GM23338 (cell line): Measurements from ENCODE around the gene OMA1. TPM values are rescaled to one million over a fixed set of nuclear protein-coding genes. Genes with fewer than 3 reads are reported as not detected.

ENCODE experiments used
- ATAC-seq: fragments of 200-7000 bp; cut with Tn5 transposase; 3 replicates; pipeline ENCODE4 v1.9.1; 2020
- DNase-seq: peaks from one replicate; pipeline ENCODE4 v3.0.0-alpha.2; 2015; ENCODE audit warnings: low spot score
- H2AFZ ChIP-seq: fragments of 200-600 bp; sonication (generic); 2 replicates; pipeline ENCODE4 v1.8.0; 2016; ENCODE audit warnings: antibody characterized with exemption, mild to moderate bottlenecking, moderate library complexity
- H3F3A ChIP-seq: fragments of 200-600 bp; sonication (generic); replicated peaks from 2 replicates; pipeline ENCODE4 v1.8.0; 2017; ENCODE audit warnings: antibody characterized with exemption, mixed run types, low read depth
- H3K27ac ChIP-seq: fragments of 200-600 bp; sonication (generic); 2 replicates; pipeline ENCODE4 v1.6.1; 2016; ENCODE audit warnings: low read depth
- H3K27me3 ChIP-seq: fragments of 200-600 bp; sonication (generic); 2 replicates; pipeline ENCODE4 v1.8.0; 2016; ENCODE audit warnings: mild to moderate bottlenecking, mixed run types, moderate library complexity; ENCODE audit not compliant: insufficient read depth
- H3K36me3 ChIP-seq: fragments of 200-600 bp; sonication (generic); 2 replicates; pipeline ENCODE4 v1.8.0; 2016; ENCODE audit warnings: mild to moderate bottlenecking; ENCODE audit not compliant: insufficient read depth
- H3K4me1 ChIP-seq: fragments of 200-600 bp; sonication (generic); 2 replicates; pipeline ENCODE4 v1.8.0; 2016; ENCODE audit warnings: mild to moderate bottlenecking, moderate library complexity; ENCODE audit not compliant: insufficient read depth
- H3K4me2 ChIP-seq: fragments of 200-600 bp; sonication (generic); 2 replicates; pipeline ENCODE4 v1.7.1; 2017; ENCODE audit warnings: mixed run types
- H3K4me3 ChIP-seq: fragments of 200-600 bp; sonication (generic); 2 replicates; pipeline ENCODE4 v1.6.1; 2016; ENCODE audit warnings: mixed run types
- H3K79me2 ChIP-seq: fragments of 200-600 bp; sonication (generic); replicated peaks from 2 replicates; pipeline ENCODE4 v1.8.0; 2017; ENCODE audit warnings: mild to moderate bottlenecking; ENCODE audit not compliant: insufficient read depth
- H3K9me2 ChIP-seq: fragments of 200-600 bp; sonication (generic); 2 replicates; pipeline ENCODE4 v1.8.0; 2017; ENCODE audit not compliant: insufficient read depth
- H4K20me1 ChIP-seq: fragments of 200-600 bp; sonication (generic); replicated peaks from 2 replicates; pipeline ENCODE4 v1.8.0; 2017; ENCODE audit warnings: mild to moderate bottlenecking; ENCODE audit not compliant: insufficient read depth
- H3K27ac Mint-ChIP-seq: 2 replicates; pipeline ENCODE4 v1.8.0; 2020; ENCODE audit warnings: inconsistent platforms, mild to moderate bottlenecking, moderate library complexity, mixed read lengths
- H3K27me3 Mint-ChIP-seq: 3 replicates; pipeline ENCODE4 v1.8.0; 2022; ENCODE audit warnings: low read depth, mild to moderate bottlenecking, moderate library complexity, mixed read lengths, inconsistent platforms; ENCODE audit not compliant: insufficient read depth, poor library complexity
- H3K36me3 Mint-ChIP-seq: 3 replicates; pipeline ENCODE4 v1.8.0; 2021; ENCODE audit warnings: low read depth, mild to moderate bottlenecking, inconsistent platforms, moderate library complexity, mixed read lengths
- H3K4me1 Mint-ChIP-seq: 3 replicates; pipeline ENCODE4 v1.8.0; 2020; ENCODE audit warnings: mild to moderate bottlenecking, inconsistent platforms, mixed read lengths
- H3K4me3 Mint-ChIP-seq: 3 replicates; pipeline ENCODE4 v1.8.0; 2021; ENCODE audit warnings: moderate library complexity, mild to moderate bottlenecking, inconsistent platforms, mixed read lengths
- H3K9me3 Mint-ChIP-seq: 3 replicates; pipeline ENCODE4 v1.8.0; 2020; ENCODE audit warnings: moderate library complexity, mild to moderate bottlenecking, inconsistent platforms, mixed read lengths
- ETS1 ChIP-seq: IDR thresholded peaks from 2 replicates; pipeline ENCODE4 v1.6.1; 2016; ENCODE audit warnings: antibody characterized with exemption
- EZH2 ChIP-seq: fragments of 200-600 bp; sonication (generic); IDR thresholded peaks from one replicate; pipeline ENCODE4 v1.8.0; 2017; ENCODE audit warnings: antibody characterized with exemption, mild to moderate bottlenecking, low read depth; ENCODE audit not compliant: unreplicated experiment
- EZH2phosphoT487 ChIP-seq: fragments of 200-600 bp; sonication (generic); IDR thresholded peaks from one replicate; pipeline ENCODE4 v1.8.1; 2018; ENCODE audit warnings: antibody characterized with exemption; ENCODE audit not compliant: unreplicated experiment
- POLR2AphosphoS5 ChIP-seq: IDR thresholded peaks from 2 replicates; pipeline ENCODE4 v1.6.1; 2016; ENCODE audit warnings: antibody characterized with exemption, low read depth
- polyA plus RNA-seq: library from polyadenylated mRNA; unstranded; fragments of >200 nt; fragmentation: Nextera tagmentation; extraction: Ambion mirVana; gene quantifications from 2 replicates; pipeline ENCODE4 v1.2.1, GENCODE V29; 2016
- total RNA-seq: library from RNA; depleted of rRNA; stranded (reverse); fragments of >200 nt; shearing (Covaris generic); gene quantifications from 2 replicates; pipeline ENCODE4 v1.2.3, GENCODE V29; 2014
- TF ChIP-seq, protein P1 (sequence below): IDR thresholded peaks from one replicate; pipeline ENCODE4 v1.6.1; 2018; ENCODE audit warnings: antibody characterized with exemption; ENCODE audit not compliant: unreplicated experiment

Gene OMA1
- total and polyA plus RNA-seq, 2 experiments from 2014 or later: 21.3 to 33.1 TPM

- Histone ChIP-seq H3K4me3 (peak overlapping the region; percentile 65), H3K27ac (no peak overlapping the region), H3K27me3 (peaks cover 64% of the 10 kb centered on the region), H3K4me1 (peaks cover 25% of the 10 kb centered on the region), H2AFZ (peak overlapping the region; percentile 98), H3K4me2 (peak overlapping the region; percentile 83), H3F3A (peaks cover 6% of the 10 kb centered on the region), H3K9me2 (no peaks in the 10 kb centered on the region), H4K20me1 (no peaks in the 10 kb centered on the region), H3K36me3 (no peaks in the 10 kb centered on the region), H3K79me2 (no peaks in the 10 kb centered on the region)
- peak; percentile 49 for ATAC-seq
- H3K9me3 Mint-ChIP-seq: peaks cover 8% of the 10 kb centered on the region
- peak overlapping the region; percentile 72 for H3K4me3 Mint-ChIP-seq
- H3K4me1 Mint-ChIP-seq: peaks cover 29% of the 10 kb centered on the region
- peaks cover 50% of the 10 kb centered on the region for H3K27me3 Mint-ChIP-seq
- no peak overlapping the region for H3K27ac Mint-ChIP-seq
- TF ChIP-seq, protein P1, sequence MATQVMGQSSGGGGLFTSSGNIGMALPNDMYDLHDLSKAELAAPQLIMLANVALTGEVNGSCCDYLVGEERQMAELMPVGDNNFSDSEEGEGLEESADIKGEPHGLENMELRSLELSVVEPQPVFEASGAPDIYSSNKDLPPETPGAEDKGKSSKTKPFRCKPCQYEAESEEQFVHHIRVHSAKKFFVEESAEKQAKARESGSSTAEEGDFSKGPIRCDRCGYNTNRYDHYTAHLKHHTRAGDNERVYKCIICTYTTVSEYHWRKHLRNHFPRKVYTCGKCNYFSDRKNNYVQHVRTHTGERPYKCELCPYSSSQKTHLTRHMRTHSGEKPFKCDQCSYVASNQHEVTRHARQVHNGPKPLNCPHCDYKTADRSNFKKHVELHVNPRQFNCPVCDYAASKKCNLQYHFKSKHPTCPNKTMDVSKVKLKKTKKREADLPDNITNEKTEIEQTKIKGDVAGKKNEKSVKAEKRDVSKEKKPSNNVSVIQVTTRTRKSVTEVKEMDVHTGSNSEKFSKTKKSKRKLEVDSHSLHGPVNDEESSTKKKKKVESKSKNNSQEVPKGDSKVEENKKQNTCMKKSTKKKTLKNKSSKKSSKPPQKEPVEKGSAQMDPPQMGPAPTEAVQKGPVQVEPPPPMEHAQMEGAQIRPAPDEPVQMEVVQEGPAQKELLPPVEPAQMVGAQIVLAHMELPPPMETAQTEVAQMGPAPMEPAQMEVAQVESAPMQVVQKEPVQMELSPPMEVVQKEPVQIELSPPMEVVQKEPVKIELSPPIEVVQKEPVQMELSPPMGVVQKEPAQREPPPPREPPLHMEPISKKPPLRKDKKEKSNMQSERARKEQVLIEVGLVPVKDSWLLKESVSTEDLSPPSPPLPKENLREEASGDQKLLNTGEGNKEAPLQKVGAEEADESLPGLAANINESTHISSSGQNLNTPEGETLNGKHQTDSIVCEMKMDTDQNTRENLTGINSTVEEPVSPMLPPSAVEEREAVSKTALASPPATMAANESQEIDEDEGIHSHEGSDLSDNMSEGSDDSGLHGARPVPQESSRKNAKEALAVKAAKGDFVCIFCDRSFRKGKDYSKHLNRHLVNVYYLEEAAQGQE: no peak
- peak; percentile 48 for TF ChIP-seq EZH2phosphoT487
- TF ChIP-seq ETS1: no peak
- no peaks in the 10 kb centered on the region; the same call in 2 of the 3 replicates for H3K36me3 Mint-ChIP-seq
- peak; percentile 66 for DNase-seq
These were observed 29.8 kb upstream of the OMA1 start for GRCh38 chr1:58576325-58576726.

DNA sequence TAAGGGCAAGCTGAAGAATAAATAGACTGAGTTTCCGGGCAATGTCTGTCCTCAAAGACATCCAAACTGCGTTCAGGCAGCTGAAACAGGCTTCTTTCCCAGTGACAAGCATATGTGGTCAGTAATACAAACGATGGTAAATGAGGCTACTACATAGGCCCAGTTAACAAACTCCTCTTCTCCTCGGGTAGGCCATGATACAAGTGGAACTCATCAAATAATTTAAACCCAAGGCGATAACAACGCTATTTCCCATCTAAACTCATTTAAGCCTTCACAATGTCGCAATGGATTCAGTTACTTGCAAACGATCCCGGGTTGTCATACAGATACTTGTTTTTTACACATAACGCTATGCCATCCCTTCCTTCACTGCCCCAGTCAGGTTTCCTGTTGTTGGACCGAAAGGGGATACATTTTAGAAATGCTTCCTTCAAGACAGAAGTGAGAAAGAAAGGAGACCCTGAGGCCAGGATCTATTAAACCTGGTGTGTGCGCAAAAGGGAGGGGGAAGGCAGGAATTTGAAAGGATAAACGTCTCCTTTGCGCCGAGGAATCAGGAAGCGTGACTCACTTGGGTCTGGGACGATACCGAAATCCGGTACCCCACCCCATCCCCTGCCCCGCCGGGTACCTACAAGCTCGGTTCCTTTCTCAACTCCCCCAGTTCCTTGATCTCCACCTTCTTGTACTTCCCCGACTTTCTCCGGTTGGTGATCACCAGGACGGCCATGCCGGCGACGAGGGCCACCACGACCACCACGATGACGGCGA is 29.2 kb upstream of the OMA1 start:
- H3K4me1 Mint-ChIP-seq: peaks cover 29% of the 10 kb centered on the region
- peak overlapping the region; percentile 72 for H3K4me3 Mint-ChIP-seq
- H3K27me3 ChIP-seq: peaks cover 64% of the 10 kb centered on the region
- H4K20me1 ChIP-seq: no peaks in the 10 kb centered on the region
- peaks cover 25% of the 10 kb centered on the region for H3K4me1 ChIP-seq
- H3F3A ChIP-seq: peaks cover 6% of the 10 kb centered on the region
- H3K4me3 ChIP-seq: peak overlapping the region; percentile 65
- no peak overlapping the region for H3K27ac Mint-ChIP-seq
- H3K79me2 ChIP-seq: no peaks in the 10 kb centered on the region
- H3K27me3 Mint-ChIP-seq: peaks cover 50% of the 10 kb centered on the region
- H3K36me3 ChIP-seq: no peaks in the 10 kb centered on the region
- H2AFZ ChIP-seq: peak overlapping the region; percentile 98
- H3K9me3 Mint-ChIP-seq: peaks cover 8% of the 10 kb centered on the region
- H3K36me3 Mint-ChIP-seq: no peaks in the 10 kb centered on the region; the same call in 2 of the 3 replicates
- peak overlapping the region; percentile 83 for H3K4me2 ChIP-seq
- H3K27ac ChIP-seq: no peak overlapping the region
- DNase-seq (peak; percentile 57), ATAC-seq (no peak; the same call in 2 of the 3 replicates)
- TF ChIP-seq EZH2 (peak; percentile 32), POLR2AphosphoS5 (no peak)
- no peaks in the 10 kb centered on the region for H3K9me2 ChIP-seq
